Measurements from ENCODE around the gene WDR77. TPM values are rescaled to one million over a fixed set of nuclear protein-coding genes. Genes with fewer than 3 reads are reported as not detected.

WDR77 gene
- total and polyA plus RNA-seq, 9 of the 15 experiments (the other 6 are each of a cell fraction or from before 2014, with no cell fraction given), result 20.6 to 160 (median 75.3) TPM

DNA sequence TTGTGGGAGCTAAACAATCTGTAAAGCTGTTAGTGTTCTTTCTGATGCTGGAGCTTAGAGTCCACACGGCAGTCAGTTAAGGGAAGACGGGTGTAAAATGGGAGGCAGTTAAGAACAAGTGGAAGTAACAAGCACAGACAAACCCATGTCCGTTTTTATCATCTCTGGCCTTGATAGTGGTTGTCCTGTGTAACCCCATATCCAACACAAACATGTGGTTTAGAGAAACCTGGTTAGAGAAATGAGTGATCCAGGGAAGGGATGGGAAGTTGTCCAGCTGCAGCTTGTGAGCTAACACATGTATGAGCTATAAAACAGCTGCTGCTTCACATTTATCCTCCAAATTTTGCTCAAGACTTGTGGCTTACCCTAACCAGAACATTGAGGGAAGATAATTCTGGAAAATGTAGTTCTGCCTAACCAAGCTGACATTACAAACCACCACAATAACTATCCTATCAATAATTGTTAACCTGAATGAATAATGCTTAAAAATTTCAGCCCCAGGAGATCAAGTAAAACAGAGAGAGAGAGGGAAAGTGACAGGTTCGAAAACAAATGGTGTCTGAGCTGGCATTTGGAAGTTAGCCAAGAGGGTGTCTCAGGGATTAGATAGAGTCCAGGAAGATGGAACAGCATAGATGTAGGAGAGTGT is 14.1 kb upstream of the WDR77 start (continued):
- TF ChIP-seq, protein P1, sequence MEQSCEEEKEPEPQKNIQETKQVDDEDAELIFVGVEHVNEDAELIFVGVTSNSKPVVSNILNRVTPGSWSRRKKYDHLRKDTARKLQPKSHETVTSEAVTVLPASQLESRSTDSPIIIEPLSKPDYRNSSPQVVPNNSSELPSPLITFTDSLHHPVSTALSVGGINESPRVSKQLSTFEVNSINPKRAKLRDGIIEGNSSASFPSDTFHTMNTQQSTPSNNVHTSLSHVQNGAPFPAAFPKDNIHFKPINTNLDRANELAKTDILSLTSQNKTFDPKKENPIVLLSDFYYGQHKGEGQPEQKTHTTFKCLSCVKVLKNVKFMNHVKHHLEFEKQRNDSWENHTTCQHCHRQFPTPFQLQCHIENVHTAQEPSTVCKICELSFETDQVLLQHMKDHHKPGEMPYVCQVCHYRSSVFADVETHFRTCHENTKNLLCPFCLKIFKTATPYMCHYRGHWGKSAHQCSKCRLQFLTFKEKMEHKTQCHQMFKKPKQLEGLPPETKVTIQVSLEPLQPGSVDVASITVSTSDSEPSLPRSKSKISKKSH (CRISPR knock-in tag; IDR thresholded peaks at IDR 0.05), result no peak
- no peak for TF ChIP-seq U2AF1 (optimal IDR thresholded peaks at IDR 0.05; ENCODE audit: low read depth, low read length)
- no peak for TF ChIP-seq HDAC6 (IDR thresholded peaks at IDR 0.05; ENCODE audit: low read depth, low read length)
- TF ChIP-seq SMARCA4 (IDR thresholded peaks at IDR 0.05), result peak; percentile 53; the same call in 1 of the 2 replicates
- TF ChIP-seq KLF16 (IDR thresholded peaks at IDR 0.05), result no peak
- TF ChIP-seq ZNF384 (IDR thresholded peaks at IDR 0.05; ENCODE audit: low read depth, low read length), result no peak
- TF ChIP-seq, protein P2, sequence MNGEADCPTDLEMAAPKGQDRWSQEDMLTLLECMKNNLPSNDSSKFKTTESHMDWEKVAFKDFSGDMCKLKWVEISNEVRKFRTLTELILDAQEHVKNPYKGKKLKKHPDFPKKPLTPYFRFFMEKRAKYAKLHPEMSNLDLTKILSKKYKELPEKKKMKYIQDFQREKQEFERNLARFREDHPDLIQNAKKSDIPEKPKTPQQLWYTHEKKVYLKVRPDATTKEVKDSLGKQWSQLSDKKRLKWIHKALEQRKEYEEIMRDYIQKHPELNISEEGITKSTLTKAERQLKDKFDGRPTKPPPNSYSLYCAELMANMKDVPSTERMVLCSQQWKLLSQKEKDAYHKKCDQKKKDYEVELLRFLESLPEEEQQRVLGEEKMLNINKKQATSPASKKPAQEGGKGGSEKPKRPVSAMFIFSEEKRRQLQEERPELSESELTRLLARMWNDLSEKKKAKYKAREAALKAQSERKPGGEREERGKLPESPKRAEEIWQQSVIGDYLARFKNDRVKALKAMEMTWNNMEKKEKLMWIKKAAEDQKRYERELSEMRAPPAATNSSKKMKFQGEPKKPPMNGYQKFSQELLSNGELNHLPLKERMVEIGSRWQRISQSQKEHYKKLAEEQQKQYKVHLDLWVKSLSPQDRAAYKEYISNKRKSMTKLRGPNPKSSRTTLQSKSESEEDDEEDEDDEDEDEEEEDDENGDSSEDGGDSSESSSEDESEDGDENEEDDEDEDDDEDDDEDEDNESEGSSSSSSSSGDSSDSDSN (IDR thresholded peaks at IDR 0.05; ENCODE audit: borderline replicate concordance in 1 of 2, low read depth in 2 of 2, low read length in 2 of 2), result no peak
- TF ChIP-seq GABPA (tag; conservative IDR thresholded peaks at IDR 0.05; ENCODE audit: low read depth), result peak; percentile 24
- TF ChIP-seq RHOXF2B (CRISPR knock-in tag; conservative IDR thresholded peaks at IDR 0.05), result no peak
- TF ChIP-seq, protein P3, sequence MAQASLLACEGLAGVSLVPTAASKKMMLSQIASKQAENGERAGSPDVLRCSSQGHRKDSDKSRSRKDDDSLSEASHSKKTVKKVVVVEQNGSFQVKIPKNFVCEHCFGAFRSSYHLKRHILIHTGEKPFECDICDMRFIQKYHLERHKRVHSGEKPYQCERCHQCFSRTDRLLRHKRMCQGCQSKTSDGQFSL (CRISPR knock-in tag; IDR thresholded peaks at IDR 0.05), result no peak
- TF ChIP-seq, protein P3 (tag; IDR thresholded peaks at IDR 0.05), result no peak
